Measurements from ENCODE around the gene KIF18B. TPM values are rescaled to one million over a fixed set of nuclear protein-coding genes. Genes with fewer than 3 reads are reported as not detected.

KIF18B gene
- total RNA-seq (2013; cell fraction: nucleolus; rRNA removed), result 15.4 and 21.6 TPM in 2 replicates
- 10.6 and 12.0 TPM in 2 replicates for total RNA-seq (2014; rRNA removed)
- 9.2 and 10.3 TPM in 2 replicates for total RNA-seq (2014; rRNA removed; fragmentation: Illumina TruSeq; extraction: Trizol)
- 39.4 and 44.4 TPM in 2 replicates for total RNA-seq (2021)
- polyA plus RNA-seq (2011; ENCODE audit: low read depth), result 5.8 TPM
- polyA plus RNA-seq (2011; rRNA removed), result 14.2 and 28.6 TPM in 2 replicates
- 26.3 and 33.9 TPM in 2 replicates for polyA plus RNA-seq (2011; cell fraction: cytosol; rRNA removed)
- polyA plus RNA-seq (2011; cell fraction: nucleus; rRNA removed), result 116 and 176 TPM in 2 replicates
- polyA plus RNA-seq (2012), result 10.5 and 11.3 TPM in 2 replicates
- 11.9 and 22.0 TPM in 2 replicates for polyA plus RNA-seq (2014; fragmentation: Illumina TruSeq; extraction: Trizol)
- polyA plus RNA-seq (2014; fragmentation: Nextera tagmentation; extraction: Ambion mirVana), result 1 to 10 TPM; 2.8 to 3.1 TPM
- 44.7 and 46.2 TPM in 2 replicates for polyA plus RNA-seq (2014; rRNA removed)
- 10 to 100 TPM; 20.4 to 20.5 TPM for polyA plus RNA-seq (2016; fragmentation: Nextera tagmentation; extraction: Ambion mirVana)
- polyA minus RNA-seq (2011; rRNA and poly(A)+ RNA removed), result 27.9 and 34.2 TPM in 2 replicates
- 16.8 and 18.3 TPM in 2 replicates for polyA minus RNA-seq (2011; cell fraction: cytosol; rRNA and poly(A)+ RNA removed)
- 28.7 and 55.6 TPM in 2 replicates for polyA minus RNA-seq (2011; cell fraction: nucleus; rRNA and poly(A)+ RNA removed)
- Bru-seq, nascent RNA, result percentile 76 among the genes with signal in this experiment
- percentile 81 among the genes with signal in this experiment for BruChase-seq, experiment 1, labeled RNA remaining after a 6-hour chase
- BruChase-seq, experiment 2, labeled RNA remaining after a 2-hour chase, result percentile 78 among the genes with signal in this experiment
- long read RNA-seq, experiment 1, full-length matches to known transcripts, result 2 of 10 reads
- long read RNA-seq, experiment 1, partial matches to known transcripts, result 3 of 10 reads
- long read RNA-seq, experiment 1, other reads (novel, unspliced or antisense), result 5 of 10 reads
- long read RNA-seq, experiment 2, partial matches to known transcripts, result 5 of 5 reads
- long read RNA-seq, experiment 2, other reads (novel, unspliced or antisense), result 0 of 5 reads

- POLR2A ChIA-PET, result interaction anchor here (0.6 to 1.5 kb wide), 5 partner anchors 11 to 459 kb away, joined by 3 to 8 read pairs (median 3); no protein-coding TSS in a partner anchor
- peak; percentile 90 for TF ChIP-seq MLLT1 (IDR thresholded peaks at IDR 0.05)
- TF ChIP-seq KLF5 (IDR thresholded peaks at IDR 0.05; ENCODE audit: partially characterized antibody), result peak; percentile 71
- TF ChIP-seq PBX3 (IDR thresholded peaks at IDR 0.05; ENCODE audit: insufficient replicate concordance, low read depth, low read length), result no peak
- 0 out of 2 replicates have a peak, but pooled peaks have one; percentile 72 for TF ChIP-seq CBFB (IDR thresholded peaks at IDR 0.05; ENCODE audit: low read depth)
- TF ChIP-seq BMI1 (IDR thresholded peaks at IDR 0.05; ENCODE audit: borderline replicate concordance), result peak; percentile 41; the same call in 1 of the 2 replicates
- peak; percentile 79 for TF ChIP-seq E4F1 (IDR thresholded peaks at IDR 0.05; ENCODE audit: borderline replicate concordance, partially characterized antibody)
- TF ChIP-seq SPI1 (IDR thresholded peaks at IDR 0.05; ENCODE audit: borderline replicate concordance, insufficient read depth, low read depth, low read length), result peak; percentile 94
- TF ChIP-seq BCL11A (IDR thresholded peaks at IDR 0.05; ENCODE audit: low read depth, low read length), result no peak
- 0 out of 2 replicates have a peak, but pooled peaks have one; percentile 57 for TF ChIP-seq TCF3 (IDR thresholded peaks at IDR 0.05; ENCODE audit: borderline replicate concordance, insufficient read depth, low read depth, low read length)
- TF ChIP-seq NFYB (IDR thresholded peaks at IDR 0.05; ENCODE audit: insufficient read depth, low read depth, low read length), result peak; percentile 92
- 0 out of 2 replicates have a peak, but pooled peaks have one; percentile 24 for TF ChIP-seq STAT1 (conservative IDR thresholded peaks at IDR 0.05)
- TF ChIP-seq ESRRA (IDR thresholded peaks at IDR 0.05; ENCODE audit: low read length), result no peak
Observed at GRCh38 chr17:44947461-44948314, at the start of gene KIF18B. Gene KIF18B (minus strand): TSS chr17:44947773. CDS start chr17:44936344, 11,429 bp downstream.

More at GRCh38 chr17:44947461-44948314, at the start of gene KIF18B:
- FAIRE-seq (peak; percentile 99), DNase-seq (ENCODE audit: low read depth, low spot score) (peak; percentile 85), ATAC-seq (peak; percentile 98)
- Histone ChIP-seq H4K20me1 (ENCODE audit: control insufficient read depth, insufficient read depth) (no peaks in the 10 kb centered on the region), H3K9me3 (replicated peaks; ENCODE audit: control insufficient read depth, insufficient read depth, low read length) (no peaks in the 10 kb centered on the region), H3K4me3 (peak within 1 kb of the TSS; percentile 72), H3K36me3 (ENCODE audit: control insufficient read depth in 2 of 2, insufficient read depth in 2 of 2, low read length in 1 of 2) (no peaks in the 10 kb centered on the region; a peak in 1 of 4 replicates), H3K9ac (ENCODE audit: control insufficient read depth, insufficient read depth, low read length) (peak within 1 kb of the TSS; percentile 94), H3K27me3 (replicated peaks in 1 of 2; ENCODE audit: control insufficient read depth in 2 of 2, insufficient read depth in 2 of 2, low read length in 1 of 2) (no peaks in the 10 kb centered on the region), H3K79me2 (ENCODE audit: control insufficient read depth, insufficient read depth, low read length) (peaks cover 46% of the 10 kb centered on the region), H3K27ac (ENCODE audit: control insufficient read depth, insufficient read depth) (peak within 1 kb of the TSS; percentile 90), H2AFZ (ENCODE audit: control insufficient read depth, low read depth, low read length) (peak within 1 kb of the TSS; percentile 92), H3K4me2 (ENCODE audit: control insufficient read depth, insufficient read depth) (peak within 1 kb of the TSS; percentile 86), H3K4me1 (ENCODE audit: control insufficient read depth, insufficient read depth, low read length) (0 out of 2 replicates have a peak, but pooled peaks cover 4% of the 10 kb centered on the region)
- in situ Hi-C loops (cut with MboI), result no loop called here
- TSS peak; percentile 100 for BruUV-seq (replicated peaks)
- ChIA-PET SMC1A (ENCODE audit: uncharacterized antibody, unreplicated experiment) (no interaction called here), RAD21 (ENCODE audit: unreplicated experiment) (interaction anchor here (3.0 kb wide), 1 partner anchor 27 kb away, joined by 8 read pairs; no protein-coding TSS in a partner anchor), CTCF (interaction anchor here (1.1 to 1.4 kb wide), 2 partner anchors 26 to 188 kb away, joined by 4 to 5 read pairs; partner anchors contain the start of gene ACBD4)
- intact Hi-C loops (cut with micrococcal nuclease; ENCODE audit: unreplicated experiment), result no loop called here
- 4% methylated on average over 62 of the region's 62 CpGs for whole genome bisulfite sequencing (ENCODE audit: insufficient coverage, insufficient replicate concordance, low lambda C conversion rate, missing lambda C conversion rate)

All from GM12878 (cell line).